Mammary epithelial cell (primary cell): Measurements from ENCODE around the gene HES5.

Source experiments
- EZH2 ChIP-seq: IDR thresholded peaks from 2 replicates; pipeline ENCODE4 v1.6.1; 2012; ENCODE audit warnings: low read length, inconsistent platforms, borderline replicate concordance
- TF ChIP-seq, protein P1 (sequence below), 2 donors: IDR thresholded peaks in 1 of 2; conservative IDR thresholded peaks in 1 of 2; 2 replicates each; pipeline ENCODE4 v1.5.1; 2011 to 2012; ENCODE audit warnings: inconsistent platforms in 2 of 2, low read length in 2 of 2, mild to moderate bottlenecking in 2 of 2, control low read depth in 1 of 2, low read depth in 1 of 2; ENCODE audit not compliant: insufficient read depth in 1 of 2; ENCODE audit errors: extremely low read depth in 1 of 2

DNA sequence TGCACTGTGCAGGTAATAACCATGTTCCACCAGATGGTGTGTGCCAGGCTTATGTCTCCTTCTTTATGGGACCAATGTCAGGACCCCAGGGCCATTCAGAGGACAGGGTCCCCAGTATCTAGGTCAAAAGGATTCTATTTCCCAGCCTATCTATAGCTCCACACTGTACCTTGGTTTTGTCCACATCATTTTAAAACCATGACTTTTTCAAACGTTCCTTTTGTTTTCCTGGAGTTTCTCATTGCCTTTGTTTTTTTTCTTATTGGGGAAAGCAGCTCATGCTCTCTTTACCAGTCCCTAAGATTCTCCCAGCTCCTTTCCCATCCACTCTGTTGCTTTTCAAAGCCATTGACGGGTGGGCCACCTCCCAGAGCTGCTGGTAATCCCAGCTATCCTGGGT is 41.4 kb downstream of the HES5 start:
- TF ChIP-seq EZH2: no peak
- TF ChIP-seq, protein P1, sequence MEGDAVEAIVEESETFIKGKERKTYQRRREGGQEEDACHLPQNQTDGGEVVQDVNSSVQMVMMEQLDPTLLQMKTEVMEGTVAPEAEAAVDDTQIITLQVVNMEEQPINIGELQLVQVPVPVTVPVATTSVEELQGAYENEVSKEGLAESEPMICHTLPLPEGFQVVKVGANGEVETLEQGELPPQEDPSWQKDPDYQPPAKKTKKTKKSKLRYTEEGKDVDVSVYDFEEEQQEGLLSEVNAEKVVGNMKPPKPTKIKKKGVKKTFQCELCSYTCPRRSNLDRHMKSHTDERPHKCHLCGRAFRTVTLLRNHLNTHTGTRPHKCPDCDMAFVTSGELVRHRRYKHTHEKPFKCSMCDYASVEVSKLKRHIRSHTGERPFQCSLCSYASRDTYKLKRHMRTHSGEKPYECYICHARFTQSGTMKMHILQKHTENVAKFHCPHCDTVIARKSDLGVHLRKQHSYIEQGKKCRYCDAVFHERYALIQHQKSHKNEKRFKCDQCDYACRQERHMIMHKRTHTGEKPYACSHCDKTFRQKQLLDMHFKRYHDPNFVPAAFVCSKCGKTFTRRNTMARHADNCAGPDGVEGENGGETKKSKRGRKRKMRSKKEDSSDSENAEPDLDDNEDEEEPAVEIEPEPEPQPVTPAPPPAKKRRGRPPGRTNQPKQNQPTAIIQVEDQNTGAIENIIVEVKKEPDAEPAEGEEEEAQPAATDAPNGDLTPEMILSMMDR (conservative IDR thresholded peaks at IDR 0.05 in 1 of 2, IDR thresholded peaks at IDR 0.05 in 1 of 2; ENCODE audit: extremely low read depth in 1 of 2, insufficient read depth in 1 of 2, low read depth in 1 of 2, low read length in 2 of 2): no peak
